Loucy (cell line): Measurements from ENCODE around the gene PCBP3.
A peak's percentile ranks its signal among the peaks of the same experiment; 100 is the strongest.

Experiments used
- H2AFZ ChIP-seq: fragments of 200-600 bp; sonication (generic); 2 replicates; pipeline ENCODE4 v1.6.0; 2016; ENCODE audit warnings: antibody characterized with exemption, mild to moderate bottlenecking, low read length, moderate library complexity
- H3F3A ChIP-seq: fragments of 200-600 bp; 2 replicates; pipeline ENCODE4 v1.6.0; 2016; ENCODE audit warnings: antibody characterized with exemption, low read depth, mild to moderate bottlenecking
- H3K27me3 ChIP-seq: fragments of 200-600 bp; sonication (generic); 2 replicates; pipeline ENCODE4 v1.6.1; 2014; ENCODE audit warnings: low read length, mild to moderate bottlenecking; ENCODE audit not compliant: insufficient read depth, poor library complexity, severe bottlenecking
- H3K36me3 ChIP-seq: fragments of 200-600 bp; sonication (generic); 2 replicates; pipeline ENCODE4 v1.6.1; 2016; ENCODE audit warnings: low read length; ENCODE audit not compliant: insufficient read depth
- H3K4me1 ChIP-seq: fragments of 200-600 bp; sonication (generic); 2 replicates; pipeline ENCODE4 v1.5.1; 2014; ENCODE audit warnings: low read length, mild to moderate bottlenecking; ENCODE audit not compliant: insufficient read depth, poor library complexity, severe bottlenecking
- H3K4me2 ChIP-seq: fragments of 200-600 bp; sonication (generic); 2 replicates; pipeline ENCODE4 v1.6.0; 2014; ENCODE audit warnings: antibody characterized with exemption, low read length, low read depth, mild to moderate bottlenecking; ENCODE audit not compliant: poor library complexity, severe bottlenecking
- H3K4me3 ChIP-seq: fragments of 200-600 bp; sonication (generic); 2 replicates; pipeline ENCODE4 v1.5.1; 2014; ENCODE audit warnings: low read length, mild to moderate bottlenecking, mixed read lengths; ENCODE audit not compliant: poor library complexity, severe bottlenecking
- H3K79me2 ChIP-seq: fragments of 200-600 bp; sonication (generic); 2 replicates; pipeline ENCODE4 v1.6.1; 2014; ENCODE audit warnings: low read length; ENCODE audit not compliant: insufficient read depth
- H3K9ac ChIP-seq: fragments of 200-600 bp; sonication (generic); 2 replicates; pipeline ENCODE4 v1.6.0; 2014; ENCODE audit warnings: mild to moderate bottlenecking, low read depth, low read length, moderate library complexity; ENCODE audit not compliant: poor library complexity, severe bottlenecking
- H3K9me2 ChIP-seq: fragments of 200-600 bp; sonication (generic); replicated peaks from 2 replicates; pipeline ENCODE4 v1.6.1; 2016; ENCODE audit warnings: low read depth, low read length, mixed read lengths
- H3K9me3 ChIP-seq: fragments of 200-600 bp; sonication (generic); 2 replicates; pipeline ENCODE4 v1.6.1; 2014; ENCODE audit warnings: mild to moderate bottlenecking, antibody characterized with exemption, low read length, low read depth; ENCODE audit not compliant: insufficient read depth
- H4K20me1 ChIP-seq: fragments of 200-600 bp; sonication (generic); 2 replicates; pipeline ENCODE4 v1.6.0; 2014; ENCODE audit warnings: antibody characterized with exemption, low read length, mild to moderate bottlenecking; ENCODE audit not compliant: insufficient read depth, poor library complexity, severe bottlenecking
- CTCF ChIP-seq: fragments of 200-600 bp; sonication (generic); conservative IDR thresholded peaks from 2 replicates; pipeline ENCODE4 v1.5.1; 2014; ENCODE audit warnings: mild to moderate bottlenecking, antibody characterized with exemption, low read length
- EZH2phosphoT487 ChIP-seq: fragments of 200-600 bp; IDR thresholded peaks from 2 replicates; pipeline ENCODE4 v1.6.1; 2018; ENCODE audit warnings: antibody characterized with exemption, mild to moderate bottlenecking, moderate library complexity, borderline replicate concordance

The PCBP3 gene

GRCh38 chr21:45877171-45877438, 233.6 kb downstream of the PCBP3 start:
- H3K4me1 ChIP-seq, result peaks cover 41% of the 10 kb centered on the region
- no peak for TF ChIP-seq CTCF
- no peak for TF ChIP-seq EZH2phosphoT487
- no peak overlapping the region for H2AFZ ChIP-seq
- no peak overlapping the region for H3K4me3 ChIP-seq
- no peak overlapping the region for H3K4me2 ChIP-seq
- no peaks in the 10 kb centered on the region for H3K79me2 ChIP-seq
- no peaks in the 10 kb centered on the region for H3K9me3 ChIP-seq
- no peaks in the 10 kb centered on the region for H3F3A ChIP-seq
- H3K9ac ChIP-seq, result no peak overlapping the region
- H3K27me3 ChIP-seq, result no peaks in the 10 kb centered on the region
- H3K9me2 ChIP-seq, result no peaks in the 10 kb centered on the region
- no peaks in the 10 kb centered on the region for H4K20me1 ChIP-seq
- H3K36me3 ChIP-seq, result no peaks in the 10 kb centered on the region

GRCh38 chr21:45877821-45878469, 234.4 kb downstream of the PCBP3 start:
- Histone ChIP-seq H2AFZ (no peak overlapping the region), H3K9me2 (no peaks in the 10 kb centered on the region), H3K9ac (peak overlapping the region; percentile 16), H3K9me3 (no peaks in the 10 kb centered on the region), H3K27me3 (no peaks in the 10 kb centered on the region), H3F3A (no peaks in the 10 kb centered on the region), H3K4me3 (no peak overlapping the region), H3K4me2 (no peak overlapping the region), H3K4me1 (peaks cover 50% of the 10 kb centered on the region), H4K20me1 (no peaks in the 10 kb centered on the region), H3K79me2 (no peaks in the 10 kb centered on the region), H3K36me3 (no peaks in the 10 kb centered on the region)
- TF ChIP-seq CTCF (no peak), EZH2phosphoT487 (no peak)

- peak; percentile 89 for TF ChIP-seq CTCF
- TF ChIP-seq EZH2phosphoT487, result no peak
- Histone ChIP-seq H3K79me2 (no peaks in the 10 kb centered on the region), H3K9ac (peak overlapping the region; percentile 63), H2AFZ (no peak overlapping the region), H3K36me3 (no peaks in the 10 kb centered on the region), H3K9me2 (no peaks in the 10 kb centered on the region), H3K4me1 (peaks cover 74% of the 10 kb centered on the region), H3K4me3 (no peak overlapping the region), H3K9me3 (no peaks in the 10 kb centered on the region), H3K4me2 (peak overlapping the region; percentile 36), H3F3A (peaks cover 5% of the 10 kb centered on the region; the same call in 1 of the 2 replicates), H4K20me1 (no peaks in the 10 kb centered on the region), H3K27me3 (no peaks in the 10 kb centered on the region)
Observed at GRCh38 chr21:45880097-45881068, 236.9 kb downstream of the PCBP3 start.
